Vagina (tissue), 2 donors: ENCODE results near the gene TNRC6C. TPM values are rescaled to one million over a fixed set of nuclear protein-coding genes. Genes with fewer than 3 reads are reported as not detected.

Experiments used
- DNase-seq, 2 donors: peaks; one replicate each; pipeline ENCODE4 v3.0.0-alpha.2; 2017; ENCODE audit errors: extremely low spot score in 2 of 2
- H3K27ac ChIP-seq: fragments of 200-600 bp; sonication (generic); one replicate; pipeline ENCODE4 v1.5.1; 2019
- H3K27me3 ChIP-seq: fragments of 200-600 bp; sonication (generic); one replicate; pipeline ENCODE4 v1.5.1; 2019
- H3K36me3 ChIP-seq, 2 donors: fragments of 200-600 bp; sonication (generic); one replicate each; pipeline ENCODE4 v1.5.1; 2017 to 2019
- H3K4me1 ChIP-seq: fragments of 200-600 bp; sonication (generic); one replicate; pipeline ENCODE4 v1.5.1; 2019
- H3K4me3 ChIP-seq, 2 donors: fragments of 200-600 bp; sonication (generic); 1 replicate in 1 of 2; 2 replicates in 1 of 2; pipeline ENCODE4 v1.5.1; 2016 to 2019
- H3K9me3 ChIP-seq: fragments of 200-600 bp; sonication (generic); one replicate; pipeline ENCODE4 v1.5.1; 2019
- POLR2A ChIP-seq, 2 donors: fragments of 450-650 bp; IDR thresholded peaks; one replicate each; pipeline ENCODE4 v1.6.1; 2017; ENCODE audit warnings: antibody characterized with exemption in 2 of 2, mild to moderate bottlenecking in 2 of 2, moderate library complexity in 2 of 2
- POLR2AphosphoS5 ChIP-seq, 2 donors: sonication (generic); formaldehyde crosslinking; IDR thresholded peaks; one replicate each; pipeline ENCODE4 v1.9.0; 2017; ENCODE audit warnings: antibody characterized with exemption in 2 of 2, mild to moderate bottlenecking in 2 of 2, low read depth in 1 of 2; ENCODE audit not compliant: insufficient read depth in 1 of 2
- intact Hi-C: fragments of 100-400 bp; cut with DNase I; formaldehyde crosslinking; loops from one replicate; pipeline ENCODE4 v1.15.1; 2023
- total RNA-seq: library from RNA; depleted of rRNA; stranded (reverse); fragments of >200 nt; gene quantifications from one replicate; pipeline ENCODE4 v1.2.3, GENCODE V29; 2016
- TF ChIP-seq, protein P1 (sequence below), 3 experiments: fragments of 450-650 bp in 2 of 3; fragments of 200-600 bp in 1 of 3; sonication (generic) in 1 of 3; IDR thresholded peaks; one replicate each; pipeline ENCODE4 v1.5.1; 2017 to 2019; ENCODE audit warnings: antibody characterized with exemption in 3 of 3, mild to moderate bottlenecking in 2 of 3, moderate library complexity in 2 of 3

TNRC6C gene
- total RNA-seq, 1 donor from 2014 or later = 14.7 TPM

DNA sequence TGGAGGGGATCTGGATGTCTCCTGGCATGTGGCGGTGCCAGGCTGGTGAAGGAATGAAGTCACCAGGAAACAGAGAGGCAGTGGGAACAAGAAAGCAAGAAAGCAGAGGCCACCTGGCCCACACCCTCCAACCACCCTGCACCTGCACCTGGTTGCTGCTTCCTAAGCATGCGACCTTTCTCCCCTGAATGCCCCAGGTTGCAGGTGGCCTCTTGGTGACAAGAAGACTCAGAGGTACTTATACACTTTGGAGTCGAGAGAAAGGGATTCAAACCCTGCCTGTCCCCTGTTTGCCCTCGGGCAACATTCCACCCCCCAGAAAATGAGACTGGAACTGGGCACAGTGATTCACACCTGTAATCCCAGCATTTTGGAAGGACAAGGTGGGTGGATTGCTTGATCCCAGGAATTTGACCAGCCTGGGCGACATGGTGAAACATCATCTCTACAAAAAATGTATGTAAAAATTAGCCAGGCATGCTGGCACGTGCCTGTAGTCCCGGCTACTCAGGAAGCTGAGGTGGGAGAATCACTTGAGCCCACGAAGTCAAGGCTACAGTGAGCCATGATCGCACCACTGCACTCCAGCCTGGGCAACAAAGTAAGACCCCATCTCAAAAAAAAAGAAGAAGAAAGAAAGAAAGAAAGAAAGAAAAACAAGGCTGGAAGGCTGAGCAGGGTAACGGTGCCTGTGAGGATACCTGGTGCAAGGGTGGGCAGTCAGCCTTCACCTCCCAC lies 34.6 kb upstream of the TNRC6C start:
- TF ChIP-seq, protein P1, sequence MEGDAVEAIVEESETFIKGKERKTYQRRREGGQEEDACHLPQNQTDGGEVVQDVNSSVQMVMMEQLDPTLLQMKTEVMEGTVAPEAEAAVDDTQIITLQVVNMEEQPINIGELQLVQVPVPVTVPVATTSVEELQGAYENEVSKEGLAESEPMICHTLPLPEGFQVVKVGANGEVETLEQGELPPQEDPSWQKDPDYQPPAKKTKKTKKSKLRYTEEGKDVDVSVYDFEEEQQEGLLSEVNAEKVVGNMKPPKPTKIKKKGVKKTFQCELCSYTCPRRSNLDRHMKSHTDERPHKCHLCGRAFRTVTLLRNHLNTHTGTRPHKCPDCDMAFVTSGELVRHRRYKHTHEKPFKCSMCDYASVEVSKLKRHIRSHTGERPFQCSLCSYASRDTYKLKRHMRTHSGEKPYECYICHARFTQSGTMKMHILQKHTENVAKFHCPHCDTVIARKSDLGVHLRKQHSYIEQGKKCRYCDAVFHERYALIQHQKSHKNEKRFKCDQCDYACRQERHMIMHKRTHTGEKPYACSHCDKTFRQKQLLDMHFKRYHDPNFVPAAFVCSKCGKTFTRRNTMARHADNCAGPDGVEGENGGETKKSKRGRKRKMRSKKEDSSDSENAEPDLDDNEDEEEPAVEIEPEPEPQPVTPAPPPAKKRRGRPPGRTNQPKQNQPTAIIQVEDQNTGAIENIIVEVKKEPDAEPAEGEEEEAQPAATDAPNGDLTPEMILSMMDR (IDR thresholded peaks at IDR 0.05) = no peak
- TF ChIP-seq POLR2AphosphoS5 (IDR thresholded peaks at IDR 0.05; ENCODE audit: insufficient read depth in 1 of 2, low read depth in 1 of 2) (no peak), POLR2A (IDR thresholded peaks at IDR 0.05) (no peak)

DNA sequence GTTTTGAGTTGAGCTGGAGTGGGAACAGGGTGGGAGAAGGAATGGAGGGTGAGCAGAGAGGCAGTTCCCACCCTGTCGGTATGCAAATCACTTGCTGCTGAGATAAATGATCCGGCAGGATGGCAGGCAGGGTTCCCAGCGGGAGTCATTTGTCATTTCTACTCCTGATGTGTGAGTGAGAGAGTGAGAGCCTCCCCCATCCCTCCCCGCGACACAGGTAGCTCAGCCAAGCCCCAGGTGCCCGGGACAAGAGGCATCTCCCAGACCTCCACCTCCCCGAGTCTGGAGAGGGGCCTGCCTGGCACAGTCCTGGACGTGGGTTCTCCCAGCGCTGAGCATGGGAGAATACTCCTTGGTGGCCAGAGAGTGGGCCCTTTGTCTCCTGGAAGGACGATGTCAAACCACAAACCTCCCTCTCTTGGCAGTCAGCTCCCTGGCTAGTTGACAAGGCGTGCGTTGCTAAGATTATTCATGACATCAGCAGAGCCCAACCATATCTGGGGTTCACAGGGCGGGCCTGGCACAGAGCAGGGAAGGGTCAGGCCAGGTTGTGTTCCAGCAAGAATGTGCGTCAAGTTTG lies 33.7 kb upstream of the TNRC6C start:
- H3K27me3 ChIP-seq = no peaks in the 10 kb centered on the region
- H3K9me3 ChIP-seq = no peaks in the 10 kb centered on the region
- no peak for DNase-seq
- no peaks in the 10 kb centered on the region for H3K36me3 ChIP-seq
- no peaks in the 10 kb centered on the region for H3K4me1 ChIP-seq
- no peak overlapping the region for H3K4me3 ChIP-seq
- TF ChIP-seq POLR2A (IDR thresholded peaks at IDR 0.05) = no peak
- TF ChIP-seq POLR2AphosphoS5 (IDR thresholded peaks at IDR 0.05; ENCODE audit: insufficient read depth in 1 of 2, low read depth in 1 of 2) = no peak
- TF ChIP-seq, protein P1 (IDR thresholded peaks at IDR 0.05) = no peak
- intact Hi-C loops = no loop called here
- H3K27ac ChIP-seq = no peak overlapping the region

More for the DNA sequence above, 34.6 kb upstream of the TNRC6C start:
- intact Hi-C loops = no loop called here
- H3K4me3 ChIP-seq = no peak overlapping the region
- H3K27me3 ChIP-seq = no peaks in the 10 kb centered on the region
- H3K9me3 ChIP-seq = no peaks in the 10 kb centered on the region
- H3K36me3 ChIP-seq = no peaks in the 10 kb centered on the region
- no peak for DNase-seq
- H3K27ac ChIP-seq = no peak overlapping the region
- H3K4me1 ChIP-seq = no peaks in the 10 kb centered on the region

DNA sequence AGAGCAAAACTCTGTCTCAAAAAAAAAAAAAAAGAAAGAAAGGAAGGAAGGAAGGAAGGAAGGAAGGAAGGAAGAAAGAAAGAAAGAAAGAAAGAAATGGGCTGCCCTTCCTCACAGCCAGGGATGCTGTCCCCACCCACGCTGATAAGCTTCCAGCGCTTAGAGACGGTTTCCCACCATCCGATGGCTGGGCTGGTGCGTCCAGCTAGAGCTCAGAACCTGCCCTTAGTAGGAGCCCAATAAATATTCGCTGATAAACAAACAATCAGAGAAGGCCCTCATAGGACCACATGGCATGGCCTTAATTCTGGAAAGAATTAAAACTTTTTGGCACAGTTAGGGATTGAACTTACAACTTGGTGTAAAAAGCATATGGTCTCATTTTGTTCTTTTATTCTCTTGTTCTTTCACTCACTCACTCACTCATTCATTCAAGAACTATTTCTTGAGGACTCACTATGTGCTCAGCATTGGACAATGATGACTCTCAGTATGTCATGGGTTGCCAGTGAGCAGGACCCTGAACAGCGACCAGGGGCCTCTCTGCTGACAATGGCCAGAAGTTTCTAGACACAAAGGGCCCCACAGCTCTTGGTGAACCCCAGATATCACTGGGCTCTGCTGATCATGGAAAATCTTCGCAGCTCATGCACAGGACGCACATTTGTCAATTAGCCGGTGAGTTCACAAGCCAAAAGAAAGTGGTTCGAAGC lies 32.5 kb upstream of the TNRC6C start:
- intact Hi-C loops = no loop called here
- Histone ChIP-seq H3K27ac (no peak overlapping the region), H3K4me3 (no peak overlapping the region), H3K36me3 (no peaks in the 10 kb centered on the region), H3K9me3 (no peaks in the 10 kb centered on the region), H3K4me1 (no peaks in the 10 kb centered on the region), H3K27me3 (no peaks in the 10 kb centered on the region)
- no peak for TF ChIP-seq POLR2A (IDR thresholded peaks at IDR 0.05)
- TF ChIP-seq, protein P1 (IDR thresholded peaks at IDR 0.05) = no peak
- TF ChIP-seq POLR2AphosphoS5 (IDR thresholded peaks at IDR 0.05; ENCODE audit: insufficient read depth in 1 of 2, low read depth in 1 of 2) = no peak
- no peak for DNase-seq

DNA sequence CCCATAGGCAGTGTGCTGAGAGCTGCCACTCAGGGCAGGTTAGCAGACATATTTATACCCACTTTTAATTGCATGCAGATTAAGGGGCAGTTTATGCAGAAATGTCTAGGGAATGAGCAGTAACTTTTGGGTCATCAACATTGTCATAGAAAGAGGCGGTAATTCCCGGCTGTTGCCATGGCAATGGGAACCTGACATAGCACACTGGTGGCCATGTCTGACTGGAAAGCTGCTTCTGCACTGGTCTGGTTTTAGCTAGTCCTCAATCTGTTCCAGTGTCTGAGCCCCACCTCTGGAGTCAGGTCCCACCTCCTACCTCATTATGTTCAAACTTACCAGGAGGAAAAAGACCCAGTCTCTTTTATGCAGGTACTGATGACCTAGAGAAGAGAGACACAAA lies 31.5 kb upstream of the TNRC6C start:
- TF ChIP-seq, protein P1 (IDR thresholded peaks at IDR 0.05) = no peak
- TF ChIP-seq POLR2A (IDR thresholded peaks at IDR 0.05) (no peak), POLR2AphosphoS5 (IDR thresholded peaks at IDR 0.05; ENCODE audit: insufficient read depth in 1 of 2, low read depth in 1 of 2) (no peak)
- Histone ChIP-seq H3K9me3 (no peaks in the 10 kb centered on the region), H3K27me3 (no peaks in the 10 kb centered on the region), H3K4me1 (no peaks in the 10 kb centered on the region), H3K4me3 (no peak overlapping the region), H3K27ac (no peak overlapping the region), H3K36me3 (no peaks in the 10 kb centered on the region)
- DNase-seq = no peak
- intact Hi-C loops = no loop called here
